Measurements from ENCODE around the gene CRP. TPM values are rescaled to one million over a fixed set of nuclear protein-coding genes. Genes with fewer than 3 reads are reported as not detected.
"Not testable (repeated sequence)": the region's sequence is repeated elsewhere in the genome, so short reads cannot be mapped to it uniquely, and the experiment has no call there.

The CRP gene
- total RNA-seq, 1 donor from 2014 or later = not detected

- TF ChIP-seq CTCF (IDR thresholded peaks at IDR 0.05; ENCODE audit: unreplicated experiment) = no peak
- no peak for DNase-seq (ENCODE audit: low spot score)
- H3K36me3 Mint-ChIP-seq (ENCODE audit: low read depth, unreplicated experiment) = no peaks in the 10 kb centered on the region
- no peaks in the 10 kb centered on the region for H3K27me3 Mint-ChIP-seq (ENCODE audit: unreplicated experiment)
- no peaks in the 10 kb centered on the region for H3K9me3 Mint-ChIP-seq (ENCODE audit: unreplicated experiment)
- no peak overlapping the region for H3K27ac Mint-ChIP-seq (ENCODE audit: unreplicated experiment)
- no peak overlapping the region for H3K4me3 Mint-ChIP-seq (ENCODE audit: unreplicated experiment)
- H3K4me1 Mint-ChIP-seq (ENCODE audit: unreplicated experiment) = no peaks in the 10 kb centered on the region
Observed at GRCh38 chr1:159746666-159747065, 32.3 kb upstream of the CRP start.

- no peaks in the 10 kb centered on the region for H3K9me3 Mint-ChIP-seq (ENCODE audit: unreplicated experiment)
- TF ChIP-seq CTCF (IDR thresholded peaks at IDR 0.05; ENCODE audit: unreplicated experiment) = no peak
- H3K4me3 Mint-ChIP-seq (ENCODE audit: unreplicated experiment) = no peak overlapping the region
- no peaks in the 10 kb centered on the region for H3K27me3 Mint-ChIP-seq (ENCODE audit: unreplicated experiment)
- no peak overlapping the region for H3K27ac Mint-ChIP-seq (ENCODE audit: unreplicated experiment)
- no peaks in the 10 kb centered on the region for H3K4me1 Mint-ChIP-seq (ENCODE audit: unreplicated experiment)
- DNase-seq (ENCODE audit: low spot score) = no peak
- no peaks in the 10 kb centered on the region for H3K36me3 Mint-ChIP-seq (ENCODE audit: low read depth, unreplicated experiment)
Observed at GRCh38 chr1:159743651-159744410, 29.4 kb upstream of the CRP start.

GRCh38 chr1:159737238-159737916 is 23.0 kb upstream of the CRP start:
- no peaks in the 10 kb centered on the region for H3K27me3 Mint-ChIP-seq (ENCODE audit: unreplicated experiment)
- H3K27ac Mint-ChIP-seq (ENCODE audit: unreplicated experiment) = no peak overlapping the region
- no peak for DNase-seq (ENCODE audit: low spot score)
- H3K9me3 Mint-ChIP-seq (ENCODE audit: unreplicated experiment) = no peaks in the 10 kb centered on the region
- H3K36me3 Mint-ChIP-seq (ENCODE audit: low read depth, unreplicated experiment) = no peaks in the 10 kb centered on the region
- H3K4me1 Mint-ChIP-seq (ENCODE audit: unreplicated experiment) = no peaks in the 10 kb centered on the region
- no peak for TF ChIP-seq CTCF (IDR thresholded peaks at IDR 0.05; ENCODE audit: unreplicated experiment)
- H3K4me3 Mint-ChIP-seq (ENCODE audit: unreplicated experiment) = no peak overlapping the region

GRCh38 chr1:159723188-159723587 is 8.8 kb upstream of the CRP start:
- not testable (repeated sequence) for H3K27me3 Mint-ChIP-seq (ENCODE audit: unreplicated experiment); H3K27ac Mint-ChIP-seq (ENCODE audit: unreplicated experiment); DNase-seq (ENCODE audit: low spot score); H3K4me3 Mint-ChIP-seq (ENCODE audit: unreplicated experiment); H3K36me3 Mint-ChIP-seq (ENCODE audit: low read depth, unreplicated experiment); H3K4me1 Mint-ChIP-seq (ENCODE audit: unreplicated experiment)
- H3K9me3 Mint-ChIP-seq (ENCODE audit: unreplicated experiment) = peaks cover 19% of the 10 kb centered on the region

GRCh38 chr1:159719990-159720389 is 5.6 kb upstream of the CRP start:
- no peak for DNase-seq (ENCODE audit: low spot score)
- peaks cover 19% of the 10 kb centered on the region for H3K9me3 Mint-ChIP-seq (ENCODE audit: unreplicated experiment)
- peaks cover 2% of the 10 kb centered on the region for H3K27me3 Mint-ChIP-seq (ENCODE audit: unreplicated experiment)
- peaks cover 12% of the 10 kb centered on the region for H3K36me3 Mint-ChIP-seq (ENCODE audit: low read depth, unreplicated experiment)
- no peak for TF ChIP-seq CTCF (IDR thresholded peaks at IDR 0.05; ENCODE audit: unreplicated experiment)
- no peak overlapping the region for H3K27ac Mint-ChIP-seq (ENCODE audit: unreplicated experiment)
- H3K4me3 Mint-ChIP-seq (ENCODE audit: unreplicated experiment) = no peak overlapping the region
- H3K4me1 Mint-ChIP-seq (ENCODE audit: unreplicated experiment) = no peaks in the 10 kb centered on the region

All from endothelial cell (in vitro differentiated cells).